Adipocyte (in vitro differentiated cells): Measurements from ENCODE around the gene PON1.

Experiments used
- DNase-seq: peaks from one replicate; pipeline ENCODE4 v3.0.0-alpha.2; 2015; ENCODE audit warnings: low read depth
- H3K27me3 ChIP-seq: replicated peaks from 2 replicates; pipeline ENCODE4 v1.7.0; 2013; ENCODE audit warnings: mild to moderate bottlenecking, low read length, moderate library complexity; ENCODE audit not compliant: control insufficient read depth, insufficient read depth
- H3K36me3 ChIP-seq: 2 replicates; pipeline ENCODE4 v1.7.0; 2013; ENCODE audit warnings: low read length, mild to moderate bottlenecking, moderate library complexity; ENCODE audit not compliant: control insufficient read depth, insufficient read depth, severe bottlenecking
- H3K4me1 ChIP-seq: 2 replicates; pipeline ENCODE4 v1.7.0; 2013; ENCODE audit warnings: mild to moderate bottlenecking, low read length, moderate library complexity; ENCODE audit not compliant: control insufficient read depth, insufficient read depth
- H3K4me3 ChIP-seq: 2 replicates; pipeline ENCODE4 v1.7.0; 2013; ENCODE audit warnings: mild to moderate bottlenecking, low read length, moderate library complexity
- H3K9ac ChIP-seq: 2 replicates; pipeline ENCODE4 v1.7.0; 2013; ENCODE audit warnings: mild to moderate bottlenecking, low read length, moderate library complexity
- H3K9me3 ChIP-seq: 2 replicates; pipeline ENCODE4 v1.7.0; 2013; ENCODE audit warnings: mild to moderate bottlenecking, low read length, moderate library complexity; ENCODE audit not compliant: control insufficient read depth

PON1 gene

DNA sequence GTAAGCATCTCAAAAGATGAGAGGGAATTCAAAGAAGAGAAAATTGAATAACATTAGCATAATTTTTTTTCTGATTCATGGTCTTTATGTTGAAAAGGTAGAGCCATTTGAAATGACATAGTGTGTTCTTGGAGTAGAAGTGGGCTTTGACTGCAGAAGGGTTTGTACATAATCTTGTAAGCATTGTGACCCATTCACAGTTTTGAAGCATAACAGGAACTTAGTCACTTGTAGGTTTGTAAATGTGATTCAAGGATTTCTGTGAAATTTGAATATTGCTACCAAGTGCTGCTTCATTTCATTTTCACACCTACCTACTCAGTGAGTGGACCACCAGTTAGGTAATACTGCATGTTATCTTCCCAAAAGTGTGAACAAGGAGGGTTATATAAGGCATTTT lies 68.6 kb downstream of the PON1 start:
- H3K4me3 ChIP-seq = no peak overlapping the region
- DNase-seq = no peak
- H3K27me3 ChIP-seq = no peaks in the 10 kb centered on the region
- no peaks in the 10 kb centered on the region for H3K4me1 ChIP-seq
- no peak overlapping the region for H3K9ac ChIP-seq
- no peaks in the 10 kb centered on the region for H3K36me3 ChIP-seq
- no peaks in the 10 kb centered on the region for H3K9me3 ChIP-seq

DNA sequence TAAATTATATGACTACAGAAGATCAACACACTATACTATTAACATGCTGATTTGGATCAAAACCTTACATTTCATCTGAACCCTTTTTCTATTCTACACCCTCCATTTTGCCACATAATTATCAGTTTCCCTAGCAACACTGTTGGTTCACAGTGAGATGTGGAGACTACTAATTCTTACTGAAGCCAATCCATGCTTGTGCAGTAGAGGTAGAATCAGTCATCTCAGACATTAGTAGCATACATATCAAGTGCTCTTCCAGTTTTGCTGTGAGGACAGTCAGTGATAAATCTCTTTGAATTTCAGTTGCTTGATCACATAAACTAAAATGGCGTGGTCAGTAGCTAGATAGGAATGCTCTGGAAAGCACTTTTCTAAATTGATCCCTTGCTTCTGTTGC lies 70.3 kb downstream of the PON1 start:
- no peak overlapping the region for H3K9ac ChIP-seq
- no peak overlapping the region for H3K4me3 ChIP-seq
- no peaks in the 10 kb centered on the region for H3K27me3 ChIP-seq
- H3K4me1 ChIP-seq = no peaks in the 10 kb centered on the region
- no peaks in the 10 kb centered on the region for H3K36me3 ChIP-seq
- H3K9me3 ChIP-seq = no peaks in the 10 kb centered on the region
- no peak for DNase-seq

DNA sequence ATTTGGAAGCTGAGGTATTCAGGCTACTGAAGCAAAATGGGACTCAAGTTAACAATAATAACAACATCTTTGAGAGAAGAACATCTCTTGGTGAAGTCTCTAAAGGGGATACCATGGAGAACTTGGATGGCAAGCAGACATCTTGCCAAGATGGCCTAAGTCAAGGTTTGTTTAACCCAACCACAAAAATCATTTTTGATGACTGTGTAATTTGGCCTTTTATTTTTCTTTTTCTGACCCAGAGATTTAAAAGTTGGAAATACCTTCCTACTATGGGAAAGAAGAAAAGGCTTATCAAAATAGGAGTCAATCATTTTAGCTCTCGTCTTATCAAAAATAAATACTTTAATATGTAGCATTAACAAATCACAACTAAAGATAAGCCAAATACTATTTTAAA lies 72.4 kb downstream of the PON1 start:
- H3K9me3 ChIP-seq = no peaks in the 10 kb centered on the region
- DNase-seq = no peak
- H3K4me1 ChIP-seq = no peaks in the 10 kb centered on the region
- H3K36me3 ChIP-seq = no peaks in the 10 kb centered on the region
- H3K9ac ChIP-seq = no peak overlapping the region
- no peak overlapping the region for H3K4me3 ChIP-seq
- no peaks in the 10 kb centered on the region for H3K27me3 ChIP-seq

DNA sequence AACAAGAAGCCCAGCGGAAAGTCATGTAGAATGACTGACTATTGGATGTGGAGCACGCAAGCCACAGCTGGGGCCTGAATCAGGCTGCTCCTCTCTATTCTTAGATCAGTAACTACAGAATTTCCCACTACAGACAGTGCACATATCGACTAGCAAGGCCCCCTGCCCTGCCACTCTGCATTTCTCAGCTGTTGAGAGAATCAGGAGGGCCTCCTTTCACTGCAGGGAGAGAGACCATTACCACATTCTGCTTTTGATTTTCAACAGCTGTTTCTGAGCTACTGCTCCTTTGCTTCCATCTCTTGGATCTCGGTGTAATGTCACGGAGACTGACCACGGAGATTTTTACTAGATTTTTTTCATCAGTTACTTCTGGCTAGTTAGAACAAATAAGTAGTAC lies 73.8 kb downstream of the PON1 start:
- no peaks in the 10 kb centered on the region for H3K27me3 ChIP-seq
- no peak overlapping the region for H3K9ac ChIP-seq
- no peak for DNase-seq
- H3K36me3 ChIP-seq = no peaks in the 10 kb centered on the region
- H3K4me3 ChIP-seq = no peak overlapping the region
- H3K9me3 ChIP-seq = no peaks in the 10 kb centered on the region
- H3K4me1 ChIP-seq = no peaks in the 10 kb centered on the region
